ENCODE results near the gene PDZD2. TPM values are rescaled to one million over a fixed set of nuclear protein-coding genes. Genes with fewer than 3 reads are reported as not detected.

The PDZD2 gene
- total RNA-seq, 1 donor from 2014 or later, result 1.1 TPM

GRCh38 chr5:31620026-31620425, 18.9 kb upstream of the PDZD2 start:
- Mint-ChIP-seq H3K27me3 (ENCODE audit: insufficient read depth, low read depth) (peaks cover 6% of the 10 kb centered on the region), H3K9me3 (peaks cover 8% of the 10 kb centered on the region), H3K36me3 (no peaks in the 10 kb centered on the region), H3K4me3 (no peak overlapping the region), H3K4me1 (peaks cover 15% of the 10 kb centered on the region), H3K27ac (peak overlapping the region; percentile 72)
- no peak overlapping the region for H2AFZ ChIP-seq (replicated peaks)
- H3K9me3 ChIP-seq (ENCODE audit: low read depth), result no peaks in the 10 kb centered on the region
- no peak overlapping the region for H3K4me2 ChIP-seq
- no peak for DNase-seq (ENCODE audit: low spot score)
- no peaks in the 10 kb centered on the region for H4K20me1 ChIP-seq (ENCODE audit: low read depth)
- H3K27me3 ChIP-seq, result no peaks in the 10 kb centered on the region
- H3K79me2 ChIP-seq (ENCODE audit: low read depth), result no peaks in the 10 kb centered on the region
- no peak overlapping the region for H3K4me3 ChIP-seq
- H3F3A ChIP-seq (ENCODE audit: low read depth), result peaks cover 11% of the 10 kb centered on the region
- H3K4me1 ChIP-seq, result peaks cover 9% of the 10 kb centered on the region
- no peak overlapping the region for H3K27ac ChIP-seq
- no peaks in the 10 kb centered on the region for H3K36me3 ChIP-seq
- H3K9ac ChIP-seq, result no peak overlapping the region
- no peak for TF ChIP-seq EZH2phosphoT487 (IDR thresholded peaks at IDR 0.05)
- TF ChIP-seq CTCF (IDR thresholded peaks at IDR 0.05), result no peak
- TF ChIP-seq EZH2 (IDR thresholded peaks at IDR 0.05), result no peak

DNA sequence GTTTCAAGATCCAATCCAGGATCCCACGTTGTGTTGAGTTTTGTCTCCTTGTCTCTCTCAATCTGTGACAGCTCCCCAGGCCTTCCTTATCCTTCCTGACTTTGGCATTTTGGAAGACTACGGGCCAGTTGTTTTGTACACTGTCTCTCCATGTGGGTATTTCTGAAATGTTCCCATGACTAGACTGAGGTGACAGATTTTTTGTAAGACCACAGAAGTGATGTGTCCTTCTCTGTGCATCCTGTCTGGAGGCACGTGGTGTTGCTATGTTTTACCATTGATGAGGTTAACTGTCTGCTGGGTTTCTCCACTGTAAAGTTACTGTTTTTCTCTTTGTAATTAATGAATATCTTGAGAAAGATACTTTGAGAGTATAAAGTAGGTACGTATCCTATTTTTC, 15.7 kb upstream of the PDZD2 start:
- Mint-ChIP-seq H3K27ac (no peak overlapping the region), H3K4me1 (peaks cover 9% of the 10 kb centered on the region), H3K9me3 (no peaks in the 10 kb centered on the region), H3K4me3 (no peak overlapping the region), H3K36me3 (no peaks in the 10 kb centered on the region), H3K27me3 (ENCODE audit: insufficient read depth, low read depth) (peaks cover 8% of the 10 kb centered on the region)
- peaks cover 5% of the 10 kb centered on the region for H3K4me1 ChIP-seq
- H3K27ac ChIP-seq, result no peak overlapping the region
- no peaks in the 10 kb centered on the region for H3K9me3 ChIP-seq (ENCODE audit: low read depth)
- H3K36me3 ChIP-seq, result no peaks in the 10 kb centered on the region
- TF ChIP-seq CTCF (IDR thresholded peaks at IDR 0.05) (no peak), EZH2 (IDR thresholded peaks at IDR 0.05) (no peak), EZH2phosphoT487 (IDR thresholded peaks at IDR 0.05) (no peak)
- peaks cover 5% of the 10 kb centered on the region for H3F3A ChIP-seq (ENCODE audit: low read depth)
- DNase-seq (ENCODE audit: low spot score), result no peak
- H3K79me2 ChIP-seq (ENCODE audit: low read depth), result no peaks in the 10 kb centered on the region
- H3K27me3 ChIP-seq, result no peaks in the 10 kb centered on the region
- H3K9ac ChIP-seq, result no peak overlapping the region
- H3K4me2 ChIP-seq, result no peak overlapping the region
- H2AFZ ChIP-seq (replicated peaks), result no peak overlapping the region
- H4K20me1 ChIP-seq (ENCODE audit: low read depth), result no peaks in the 10 kb centered on the region
- no peak overlapping the region for H3K4me3 ChIP-seq

- TF ChIP-seq CTCF (IDR thresholded peaks at IDR 0.05) (no peak), EZH2 (IDR thresholded peaks at IDR 0.05) (no peak), EZH2phosphoT487 (IDR thresholded peaks at IDR 0.05) (no peak)
- Histone ChIP-seq H3K27ac (no peak overlapping the region), H4K20me1 (ENCODE audit: low read depth) (no peaks in the 10 kb centered on the region), H3K4me2 (no peak overlapping the region), H3K27me3 (no peaks in the 10 kb centered on the region), H3K4me1 (no peaks in the 10 kb centered on the region), H3K36me3 (no peaks in the 10 kb centered on the region), H3K9me3 (ENCODE audit: low read depth) (no peaks in the 10 kb centered on the region), H3K4me3 (no peak overlapping the region), H3K9ac (no peak overlapping the region), H3K79me2 (ENCODE audit: low read depth) (no peaks in the 10 kb centered on the region), H2AFZ (replicated peaks) (no peak overlapping the region), H3F3A (ENCODE audit: low read depth) (peaks cover 1% of the 10 kb centered on the region)
- no peak for DNase-seq (ENCODE audit: low spot score)
- H3K27me3 Mint-ChIP-seq (ENCODE audit: insufficient read depth, low read depth), result peaks cover 7% of the 10 kb centered on the region
- no peaks in the 10 kb centered on the region for H3K36me3 Mint-ChIP-seq
- H3K27ac Mint-ChIP-seq, result no peak overlapping the region
- no peak overlapping the region for H3K4me3 Mint-ChIP-seq
- no peaks in the 10 kb centered on the region for H3K9me3 Mint-ChIP-seq
- H3K4me1 Mint-ChIP-seq, result no peaks in the 10 kb centered on the region
These were observed 13.5 kb upstream of the PDZD2 start for GRCh38 chr5:31625394-31625793.

All from neural progenitor cell (in vitro differentiated cells).